ENCODE measurements around the gene USP32. TPM values are rescaled to one million over a fixed set of nuclear protein-coding genes. Genes with fewer than 3 reads are reported as not detected.

USP32 gene
- polyA plus RNA-seq, 1 experiment = 23.8 TPM

DNA sequence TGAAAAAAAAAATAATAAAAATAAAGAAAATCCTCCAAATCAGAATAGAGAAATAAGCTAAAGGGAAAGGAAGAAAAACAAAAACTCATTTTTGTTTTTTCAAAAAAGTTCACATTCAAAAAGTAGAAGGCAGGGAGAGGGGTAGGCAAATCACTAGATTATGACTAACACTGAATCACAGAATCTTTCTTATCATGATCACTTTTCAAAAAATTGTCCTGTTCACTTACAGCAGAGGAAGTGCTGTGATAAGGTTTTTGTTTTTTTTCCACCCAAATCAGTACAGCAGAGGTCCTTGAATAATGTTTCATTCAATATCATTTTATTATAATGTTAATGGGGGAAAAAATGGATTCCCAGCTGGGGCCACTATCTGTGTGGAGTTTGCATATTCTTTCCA is 135.8 kb downstream of the USP32 start:
- ChIA-PET POLR2A (interaction anchor here (0.6 kb wide), 1 partner anchor 136 kb away, joined by 4 read pairs; the partner anchor contains the start of gene USP32), CTCF (interaction anchor here (1.2 kb wide), 1 partner anchor 11 kb away, joined by 5 read pairs; no protein-coding TSS in a partner anchor)
- Histone ChIP-seq H3K27me3 (ENCODE audit: control insufficient read depth, insufficient read depth, low read length) (no peaks in the 10 kb centered on the region), H3K36me3 (ENCODE audit: control insufficient read depth, insufficient read depth, low read length) (peaks cover 3% of the 10 kb centered on the region; the same call in 1 of the 2 replicates), H3K4me3 (ENCODE audit: low read depth, low read length) (no peak overlapping the region)
- TF ChIP-seq, protein P1, sequence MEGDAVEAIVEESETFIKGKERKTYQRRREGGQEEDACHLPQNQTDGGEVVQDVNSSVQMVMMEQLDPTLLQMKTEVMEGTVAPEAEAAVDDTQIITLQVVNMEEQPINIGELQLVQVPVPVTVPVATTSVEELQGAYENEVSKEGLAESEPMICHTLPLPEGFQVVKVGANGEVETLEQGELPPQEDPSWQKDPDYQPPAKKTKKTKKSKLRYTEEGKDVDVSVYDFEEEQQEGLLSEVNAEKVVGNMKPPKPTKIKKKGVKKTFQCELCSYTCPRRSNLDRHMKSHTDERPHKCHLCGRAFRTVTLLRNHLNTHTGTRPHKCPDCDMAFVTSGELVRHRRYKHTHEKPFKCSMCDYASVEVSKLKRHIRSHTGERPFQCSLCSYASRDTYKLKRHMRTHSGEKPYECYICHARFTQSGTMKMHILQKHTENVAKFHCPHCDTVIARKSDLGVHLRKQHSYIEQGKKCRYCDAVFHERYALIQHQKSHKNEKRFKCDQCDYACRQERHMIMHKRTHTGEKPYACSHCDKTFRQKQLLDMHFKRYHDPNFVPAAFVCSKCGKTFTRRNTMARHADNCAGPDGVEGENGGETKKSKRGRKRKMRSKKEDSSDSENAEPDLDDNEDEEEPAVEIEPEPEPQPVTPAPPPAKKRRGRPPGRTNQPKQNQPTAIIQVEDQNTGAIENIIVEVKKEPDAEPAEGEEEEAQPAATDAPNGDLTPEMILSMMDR (IDR thresholded peaks at IDR 0.05; ENCODE audit: insufficient read depth, low read depth, low read length) = no peak
- no peak for DNase-seq (ENCODE audit: low read depth)

DNA sequence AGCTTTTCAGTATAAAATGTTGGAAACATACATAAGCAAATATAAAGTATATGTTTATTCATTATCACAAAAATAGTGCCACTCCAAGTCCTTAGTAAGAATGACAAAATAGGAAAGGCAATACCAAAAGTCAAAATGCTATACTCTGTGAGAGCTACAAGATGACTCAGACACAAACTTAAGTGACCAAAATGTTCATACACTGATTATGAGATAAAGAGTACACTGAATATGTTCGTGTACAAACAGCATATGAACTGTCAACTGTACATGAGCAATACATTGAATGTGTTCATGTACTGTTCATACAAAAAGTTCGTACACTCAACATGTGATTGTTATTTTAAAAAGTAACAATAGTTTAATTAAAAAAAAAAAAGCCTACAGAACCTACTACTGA is 138.9 kb downstream of the USP32 start:
- ChIA-PET POLR2A (no interaction called here), CTCF (interaction anchor here (0.5 to 1.2 kb wide), 3 partner anchors 10 to 38 kb away, joined by 3 to 4 read pairs (median 3); no protein-coding TSS in a partner anchor)
- TF ChIP-seq, protein P1 (IDR thresholded peaks at IDR 0.05; ENCODE audit: insufficient read depth, low read depth, low read length) = no peak
- peaks cover 3% of the 10 kb centered on the region; the same call in 1 of the 2 replicates for H3K36me3 ChIP-seq (ENCODE audit: control insufficient read depth, insufficient read depth, low read length)
- no peaks in the 10 kb centered on the region for H3K27me3 ChIP-seq (ENCODE audit: control insufficient read depth, insufficient read depth, low read length)
- no peak overlapping the region for H3K4me3 ChIP-seq (ENCODE audit: low read depth, low read length)
- no peak for DNase-seq (ENCODE audit: low read depth)

DNA sequence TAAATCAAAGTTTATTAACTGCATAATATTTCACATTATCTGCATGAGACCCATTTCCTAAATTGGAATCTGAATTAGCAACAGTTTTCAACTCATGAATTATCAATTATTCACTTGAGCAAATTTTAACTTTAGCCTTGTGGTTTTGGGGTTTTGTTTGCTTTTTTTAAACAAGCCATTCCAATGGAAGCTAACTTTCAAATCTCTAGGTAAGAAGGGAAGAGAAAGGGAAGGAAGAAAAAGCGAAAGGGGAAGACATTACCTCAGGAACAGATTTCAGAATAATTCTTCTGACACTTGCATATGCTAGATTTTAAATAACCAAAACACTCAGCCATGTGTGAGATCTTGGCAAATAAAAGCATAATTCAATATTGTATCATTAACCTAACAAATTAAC is 139.5 kb downstream of the USP32 start:
- ChIA-PET CTCF (interaction anchor here (0.5 to 1.2 kb wide), 3 partner anchors 9 to 38 kb away, joined by 3 to 4 read pairs (median 3); no protein-coding TSS in a partner anchor), POLR2A (no interaction called here)
- peaks cover 3% of the 10 kb centered on the region; the same call in 1 of the 2 replicates for H3K36me3 ChIP-seq (ENCODE audit: control insufficient read depth, insufficient read depth, low read length)
- DNase-seq (ENCODE audit: low read depth) = no peak
- H3K27me3 ChIP-seq (ENCODE audit: control insufficient read depth, insufficient read depth, low read length) = no peaks in the 10 kb centered on the region
- TF ChIP-seq, protein P1 (IDR thresholded peaks at IDR 0.05; ENCODE audit: insufficient read depth, low read depth, low read length) = no peak
- H3K4me3 ChIP-seq (ENCODE audit: low read depth, low read length) = no peak overlapping the region

DNA sequence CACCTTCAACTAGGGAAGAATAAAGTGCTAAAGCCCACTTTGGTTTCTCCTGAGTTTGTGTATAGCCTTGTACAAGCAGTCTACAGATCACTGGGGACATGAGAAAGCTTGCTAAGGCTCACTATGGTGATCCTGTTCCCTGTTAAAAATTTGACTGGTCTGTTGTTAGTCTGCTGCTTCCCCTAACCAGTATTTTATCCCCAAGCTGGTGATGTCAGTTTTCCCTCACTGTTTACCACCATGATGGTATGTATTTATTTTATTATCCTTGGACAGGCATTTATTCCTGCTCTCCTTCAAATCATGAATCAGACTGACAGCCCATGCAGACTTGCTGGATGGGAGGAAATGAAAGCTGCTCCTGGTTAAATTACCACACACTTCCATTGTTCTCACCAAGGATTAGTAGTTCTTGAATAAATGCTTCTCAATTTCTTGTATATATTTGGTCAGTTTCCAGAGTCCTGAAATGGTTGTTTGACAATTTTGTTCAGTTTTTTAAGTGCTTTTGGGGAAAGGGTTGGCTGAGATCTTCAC is 142.6 kb downstream of the USP32 start:
- Histone ChIP-seq H3K27me3 (ENCODE audit: control insufficient read depth, insufficient read depth, low read length) (no peaks in the 10 kb centered on the region), H3K4me3 (ENCODE audit: low read depth, low read length) (no peak overlapping the region), H3K36me3 (ENCODE audit: control insufficient read depth, insufficient read depth, low read length) (peaks cover 1% of the 10 kb centered on the region)
- no peak for DNase-seq (ENCODE audit: low read depth)
- TF ChIP-seq, protein P1 (IDR thresholded peaks at IDR 0.05; ENCODE audit: insufficient read depth, low read depth, low read length) = no peak
- ChIA-PET CTCF (interaction anchor here (0.6 to 1.2 kb wide), 3 partner anchors 10 to 61 kb away, joined by 3 to 7 read pairs (median 3); no protein-coding TSS in a partner anchor), POLR2A (no interaction called here)

DNA sequence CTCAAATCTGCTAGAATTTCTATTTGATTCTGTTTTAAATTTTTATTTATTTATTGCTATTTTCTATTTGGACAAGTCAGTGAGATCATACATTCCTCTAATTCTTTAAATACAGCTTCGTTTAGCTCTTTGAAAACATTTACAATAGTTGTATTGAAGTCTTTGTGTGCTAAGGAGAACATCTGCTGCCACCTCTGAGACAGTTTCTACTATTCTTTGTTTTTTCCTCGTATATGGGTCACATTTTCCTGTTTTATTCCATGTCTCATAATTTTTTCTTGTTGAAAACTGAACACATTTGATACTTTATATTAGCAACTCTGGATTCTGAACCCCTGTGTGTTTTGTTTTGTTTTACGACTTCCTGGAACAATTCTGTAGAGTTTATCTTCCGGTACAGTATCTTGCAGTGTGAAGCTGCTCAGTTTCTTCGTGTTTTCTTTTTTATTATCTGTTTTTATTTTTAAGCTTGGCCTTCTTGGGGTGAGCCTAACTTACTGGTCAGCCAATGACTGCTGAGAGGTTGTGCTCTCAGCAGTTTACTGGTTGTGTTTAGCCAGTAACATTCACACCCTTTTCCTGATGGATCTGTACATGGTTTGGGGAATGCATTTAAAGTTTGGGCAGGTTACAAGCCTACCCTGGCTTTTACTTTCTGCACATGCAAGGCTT is 143.2 kb downstream of the USP32 start:
- ChIA-PET CTCF (interaction anchor here (0.5 to 1.4 kb wide), 5 partner anchors 10 to 806 kb away, joined by 3 to 7 read pairs (median 3); no protein-coding TSS in a partner anchor), POLR2A (no interaction called here)
- Histone ChIP-seq H3K36me3 (ENCODE audit: control insufficient read depth, insufficient read depth, low read length) (no peaks in the 10 kb centered on the region; the same call in 1 of the 2 replicates), H3K27me3 (ENCODE audit: control insufficient read depth, insufficient read depth, low read length) (no peaks in the 10 kb centered on the region), H3K4me3 (ENCODE audit: low read depth, low read length) (no peak overlapping the region)
- TF ChIP-seq, protein P1 (IDR thresholded peaks at IDR 0.05; ENCODE audit: insufficient read depth, low read depth, low read length) = no peak
- DNase-seq (ENCODE audit: low read depth) = no peak
